RWPE1 (cell line): ENCODE data around the gene SLC9C2.
"Not testable (repeated sequence)": the region's sequence is repeated elsewhere in the genome, so short reads cannot be mapped to it uniquely, and the experiment has no call there.

Experiments used
- CTCF ChIA-PET: fragments of 350-600 bp; sonication (Branson Sonifier 250); formaldehyde crosslinking; extraction: SDS; loops from one replicate; lab custom pipeline; 2021; lab: Yijun Ruan, JAX
- POLR2A ChIA-PET: fragments of 400-600 bp; formaldehyde crosslinking; extraction: SDS; loops from one replicate; lab custom pipeline; 2020; ENCODE audit warnings: antibody characterized with exemption; ENCODE audit not compliant: low non-redundant PET; lab: Yijun Ruan, JAX
- DNase-seq: peaks from one replicate; pipeline ENCODE4 v3.0.0; 2012; ENCODE audit warnings: low spot score
- H3K27ac ChIP-seq: fragments of 450-650 bp; 2 replicates; pipeline ENCODE4 v1.5.1; 2017
- CTCF ChIP-seq: fragments of 450-650 bp; conservative IDR thresholded peaks from 2 replicates; pipeline ENCODE4 v1.5.1; 2017; ENCODE audit warnings: low read depth, mild to moderate bottlenecking

SLC9C2 gene

GRCh38 chr1:173572201-173572873 lies 30.5 kb downstream of the SLC9C2 start:
- POLR2A ChIA-PET, result no interaction called here
- CTCF ChIA-PET, result no interaction called here
- no peak overlapping the region for H3K27ac ChIP-seq
- TF ChIP-seq CTCF, result no peak
- DNase-seq, result no peak

DNA sequence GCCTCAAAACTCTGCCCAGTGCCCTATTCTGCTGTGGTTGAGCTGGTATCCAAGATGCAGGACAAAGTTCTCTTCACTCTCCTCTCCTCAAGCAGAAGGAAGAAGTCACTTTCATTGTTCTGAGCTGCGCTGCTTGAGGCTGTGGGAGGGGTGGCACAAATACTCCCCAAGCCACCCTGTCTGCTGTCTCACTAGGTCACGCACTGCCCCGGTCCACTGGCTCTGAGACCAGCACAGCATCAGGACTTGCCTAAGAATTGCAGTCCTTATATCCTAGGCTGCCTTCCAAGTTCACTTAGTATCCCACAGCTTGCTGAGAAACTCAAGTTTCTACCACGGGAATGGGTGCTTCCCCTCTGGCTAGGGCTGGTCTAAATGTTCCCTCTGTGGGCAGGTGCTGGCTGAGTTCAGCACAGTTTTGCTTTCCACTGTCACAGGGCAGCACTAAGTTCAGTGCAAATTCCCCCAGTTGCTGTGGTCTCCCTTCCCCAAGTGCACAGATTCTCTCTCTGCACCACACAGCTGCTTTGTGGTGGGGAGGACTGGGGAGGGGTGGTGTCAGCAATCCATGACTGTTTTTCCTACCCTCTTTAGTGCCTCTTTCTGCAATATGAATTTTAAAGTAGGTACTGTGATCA lies 32.4 kb downstream of the SLC9C2 start:
- H3K27ac ChIP-seq, result no peak overlapping the region
- TF ChIP-seq CTCF, result no peak
- POLR2A ChIA-PET, result no interaction called here
- CTCF ChIA-PET, result no interaction called here
- DNase-seq, result no peak

GRCh38 chr1:173568483-173568882 lies 34.4 kb downstream of the SLC9C2 start:
- no peak overlapping the region for H3K27ac ChIP-seq
- ChIA-PET CTCF (no interaction called here), POLR2A (no interaction called here)
- no peak for TF ChIP-seq CTCF
- no peak for DNase-seq

DNA sequence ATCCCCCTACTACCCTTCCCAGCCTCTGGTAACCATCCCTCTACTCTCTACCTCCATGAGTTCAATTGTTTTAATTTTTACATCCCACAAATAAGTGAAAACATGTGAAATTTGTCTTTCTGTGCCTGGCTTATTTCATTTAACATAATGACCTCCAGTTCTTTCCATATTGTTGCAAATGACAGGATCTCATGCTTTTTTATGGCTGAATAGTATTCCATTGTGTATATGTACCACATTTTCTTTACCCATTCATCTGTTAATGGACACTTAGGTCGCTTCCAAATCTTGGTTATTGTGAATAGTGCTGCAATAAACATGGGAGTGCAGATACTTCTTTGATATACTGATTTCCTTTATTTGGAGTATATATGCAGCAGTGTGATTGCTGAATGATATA lies 39.0 kb downstream of the SLC9C2 start:
- POLR2A ChIA-PET, DNase-seq, CTCF ChIA-PET, H3K27ac ChIP-seq: not testable (repeated sequence)

- no peak for DNase-seq
- no peak for TF ChIP-seq CTCF
- no peak overlapping the region for H3K27ac ChIP-seq
- POLR2A ChIA-PET, result no interaction called here
- CTCF ChIA-PET, result interaction anchor here (0.7 kb wide), 1 partner anchor 541 kb away, joined by 3 read pairs; no protein-coding TSS in a partner anchor
Observed at GRCh38 chr1:173562813-173563212, 40.1 kb downstream of the SLC9C2 start.

DNA sequence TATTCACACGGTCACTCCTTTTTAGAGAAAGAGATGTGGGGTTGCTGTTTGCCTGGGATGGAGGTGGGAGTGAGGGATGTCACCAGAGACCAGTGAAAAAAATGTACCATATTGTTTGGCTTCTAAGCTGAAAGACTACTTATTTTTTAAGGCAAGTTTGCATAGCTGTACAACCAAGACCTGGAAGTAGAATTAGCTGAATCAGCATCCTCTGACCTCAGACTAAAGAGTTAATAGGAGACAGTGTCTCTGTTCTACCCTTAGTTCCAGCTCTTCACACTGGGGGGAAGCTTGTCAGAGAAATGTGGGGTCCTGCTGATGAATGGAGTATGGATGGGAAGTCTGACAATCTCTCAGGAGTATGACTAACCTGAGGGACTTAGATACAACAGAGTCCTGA lies 41.6 kb downstream of the SLC9C2 start:
- ChIA-PET POLR2A (no interaction called here), CTCF (interaction anchor here (1.1 kb wide), 1 partner anchor 15 kb away, joined by 3 read pairs; no protein-coding TSS in a partner anchor)
- no peak for DNase-seq
- no peak overlapping the region for H3K27ac ChIP-seq
- TF ChIP-seq CTCF, result no peak

DNA sequence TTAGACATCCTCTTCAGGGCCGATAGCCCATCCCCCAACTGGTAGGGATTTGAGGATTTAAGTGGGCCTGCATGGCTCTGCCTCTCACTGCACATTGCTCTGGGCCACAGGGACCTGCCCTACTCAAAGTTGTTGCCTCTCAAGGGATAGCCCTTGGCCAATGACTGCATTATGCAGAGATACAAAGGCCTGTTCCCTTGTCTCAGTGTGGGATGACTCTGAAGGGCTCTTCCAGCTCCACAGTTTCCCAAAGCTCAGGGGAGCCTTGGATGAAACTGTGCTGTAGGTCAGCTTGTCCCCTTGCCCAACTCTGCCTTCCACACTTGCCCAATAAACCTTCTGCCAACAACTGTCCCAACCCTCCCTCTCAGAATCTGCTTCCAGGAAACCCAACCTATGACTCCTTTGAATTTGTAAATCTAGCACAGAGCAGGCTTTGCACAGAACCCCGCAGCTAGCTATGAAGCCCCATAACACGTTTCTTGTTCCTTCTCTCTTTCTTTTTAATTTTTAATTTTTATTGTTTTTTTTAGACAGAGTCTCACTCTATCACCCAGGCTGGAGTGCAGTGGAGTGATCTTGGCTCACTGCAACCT lies 42.5 kb downstream of the SLC9C2 start:
- POLR2A ChIA-PET, result no interaction called here

More for the DNA sequence above, 42.5 kb downstream of the SLC9C2 start:
- CTCF ChIA-PET, result interaction anchor here (0.6 to 0.9 kb wide), 2 partner anchors 10 to 1387 kb away, joined by 3 read pairs; no protein-coding TSS in a partner anchor
- H3K27ac ChIP-seq, result no peak overlapping the region
- DNase-seq, result no peak
- TF ChIP-seq CTCF, result no peak
